H9 (cell line): ENCODE measurements around the gene CIAO1. TPM values are rescaled to one million over a fixed set of nuclear protein-coding genes. Genes with fewer than 3 reads are reported as not detected.

Source experiments
- DNase-seq: peaks from one replicate; pipeline ENCODE4 v3.0.0-alpha.2; 2017
- H2AFZ ChIP-seq: one replicate; pipeline ENCODE4 v1.6.1; 2013; ENCODE audit warnings: mild to moderate bottlenecking, low read length, control low read depth, moderate library complexity
- H2AK5ac ChIP-seq: 2 replicates; pipeline ENCODE4 v1.6.1; 2013; ENCODE audit warnings: low read length, control low read depth, mixed read lengths; ENCODE audit not compliant: insufficient read length
- H2BK120ac ChIP-seq: one replicate; pipeline ENCODE4 v1.6.1; 2013; ENCODE audit warnings: low read depth, mild to moderate bottlenecking, low read length, control low read depth, inconsistent platforms; ENCODE audit not compliant: poor library complexity, severe bottlenecking
- H2BK12ac ChIP-seq: 2 replicates; pipeline ENCODE4 v1.6.1; 2013; ENCODE audit warnings: low read length, control low read depth, mixed read lengths, low read depth; ENCODE audit not compliant: insufficient read length
- H2BK15ac ChIP-seq: 2 replicates; pipeline ENCODE4 v1.6.1; 2013; ENCODE audit warnings: low read depth, low read length, control low read depth
- H2BK20ac ChIP-seq: one replicate; pipeline ENCODE4 v1.6.1; 2013; ENCODE audit warnings: low read depth, mild to moderate bottlenecking, low read length, control low read depth, inconsistent platforms; ENCODE audit not compliant: poor library complexity, severe bottlenecking
- H2BK5ac ChIP-seq: 2 replicates; pipeline ENCODE4 v1.6.1; 2013; ENCODE audit warnings: low read length, control low read depth, mixed read lengths; ENCODE audit not compliant: insufficient read length
- H3K14ac ChIP-seq: 2 replicates; pipeline ENCODE4 v1.6.1; 2013; ENCODE audit warnings: low read length, control low read depth; ENCODE audit not compliant: insufficient read depth
- H3K18ac ChIP-seq: 2 replicates; pipeline ENCODE4 v1.6.1; 2013; ENCODE audit warnings: low read depth, mild to moderate bottlenecking, mixed read lengths, low read length, control low read depth; ENCODE audit not compliant: insufficient read length
- H3K23ac ChIP-seq: 2 replicates; pipeline ENCODE4 v1.6.1; 2013; ENCODE audit warnings: low read length, control low read depth, mixed read lengths, low read depth; ENCODE audit not compliant: insufficient read length
- H3K23me2 ChIP-seq: 2 replicates; pipeline ENCODE4 v1.6.1; 2013; ENCODE audit warnings: low read depth, mild to moderate bottlenecking, mixed read lengths, low read length, control low read depth; ENCODE audit not compliant: insufficient read length, poor library complexity, severe bottlenecking
- H3K27ac ChIP-seq: 2 replicates; pipeline ENCODE4 v1.5.1; 2013; ENCODE audit warnings: low read length, control low read depth, mixed read lengths, low read depth; ENCODE audit not compliant: insufficient read length
- H3K27me3 ChIP-seq: 2 replicates; pipeline ENCODE4 v1.6.1; 2013; ENCODE audit warnings: low read length, control low read depth, inconsistent platforms; ENCODE audit not compliant: insufficient read depth
- H3K4ac ChIP-seq: 2 replicates; pipeline ENCODE4 v1.6.1; 2013; ENCODE audit warnings: low read depth, mild to moderate bottlenecking, control low read depth, inconsistent platforms, low read length, moderate library complexity
- H3K4me1 ChIP-seq: 2 replicates; pipeline ENCODE4 v1.6.1; 2013; ENCODE audit warnings: low read length, control low read depth, inconsistent platforms; ENCODE audit not compliant: insufficient read depth
- H3K4me2 ChIP-seq: 2 replicates; pipeline ENCODE4 v1.6.1; 2013; ENCODE audit warnings: low read length, control low read depth, mixed read lengths; ENCODE audit not compliant: insufficient read length, insufficient read depth
- H3K56ac ChIP-seq: 2 replicates; pipeline ENCODE4 v1.6.1; 2013; ENCODE audit warnings: low read depth, mild to moderate bottlenecking, mixed read lengths, low read length, control low read depth; ENCODE audit not compliant: insufficient read length
- H3K79me1 ChIP-seq: 2 replicates; pipeline ENCODE4 v1.6.1; 2013; ENCODE audit warnings: low read depth, mild to moderate bottlenecking, moderate library complexity, low read length, control low read depth, inconsistent platforms; ENCODE audit not compliant: insufficient read depth, poor library complexity, severe bottlenecking
- H3K79me2 ChIP-seq: 2 replicates; pipeline ENCODE4 v1.6.1; 2013; ENCODE audit warnings: low read length, control low read depth, inconsistent platforms; ENCODE audit not compliant: insufficient read depth
- H3K9ac ChIP-seq: 2 replicates; pipeline ENCODE4 v1.6.1; 2013; ENCODE audit warnings: low read length, control low read depth, mixed read lengths; ENCODE audit not compliant: insufficient read length; ENCODE audit errors: extremely low read depth
- H3K9me3 ChIP-seq: one replicate; pipeline ENCODE4 v1.6.1; 2013; ENCODE audit warnings: low read depth, low read length, inconsistent platforms; ENCODE audit not compliant: control insufficient read depth
- H3T11ph ChIP-seq: one replicate; pipeline ENCODE4 v1.6.1; 2013; ENCODE audit warnings: mild to moderate bottlenecking, low read length, control low read depth, inconsistent platforms
- H4K20me1 ChIP-seq: one replicate; pipeline ENCODE4 v1.6.1; 2013; ENCODE audit not compliant: control insufficient read depth, insufficient read length, insufficient read depth
- H4K5ac ChIP-seq: 2 replicates; pipeline ENCODE4 v1.6.1; 2013; ENCODE audit warnings: low read depth, mild to moderate bottlenecking, mixed read lengths, low read length, control low read depth; ENCODE audit not compliant: insufficient read length
- H4K8ac ChIP-seq: replicated peaks from 2 replicates; pipeline ENCODE4 v1.6.1; 2013; ENCODE audit warnings: low read length, control low read depth, mixed read lengths, low read depth; ENCODE audit not compliant: insufficient read length
- H4K91ac ChIP-seq: 2 replicates; pipeline ENCODE4 v1.6.1; 2013; ENCODE audit warnings: low read depth, mild to moderate bottlenecking, moderate library complexity, mixed read lengths, low read length, control low read depth; ENCODE audit not compliant: insufficient read length
- H3K27ac Mint-ChIP-seq, 3 experiments: 2 replicates in 2 of 3; 3 replicates in 1 of 3; pipeline ENCODE4 v1.8.0; 2020 to 2021; ENCODE audit warnings: mixed read lengths in 3 of 3, mild to moderate bottlenecking in 1 of 3, moderate library complexity in 1 of 3
- H3K27me3 Mint-ChIP-seq: 2 replicates; pipeline ENCODE4 v1.8.0; 2021; ENCODE audit warnings: low read depth, mild to moderate bottlenecking, moderate library complexity, mixed read lengths
- H3K36me3 Mint-ChIP-seq, 3 experiments: 2 replicates in 2 of 3; 3 replicates in 1 of 3; pipeline ENCODE4 v1.8.0; 2020 to 2021; ENCODE audit warnings: low read depth in 3 of 3, mixed read lengths in 3 of 3; ENCODE audit not compliant: insufficient read depth in 1 of 3
- H3K4me1 Mint-ChIP-seq, 2 experiments: 2 replicates each; pipeline ENCODE4 v1.8.0; 2020; ENCODE audit warnings: mixed read lengths in 2 of 2
- H3K4me3 Mint-ChIP-seq, 2 experiments: 2 replicates in 1 of 2; 3 replicates in 1 of 2; pipeline ENCODE4 v1.8.0; 2020 to 2021; ENCODE audit warnings: mild to moderate bottlenecking in 2 of 2, mixed read lengths in 2 of 2, moderate library complexity in 1 of 2
- H3K9me3 Mint-ChIP-seq, 2 experiments: 2 replicates in 1 of 2; 3 replicates in 1 of 2; pipeline ENCODE4 v1.8.0; 2020; ENCODE audit warnings: mild to moderate bottlenecking in 2 of 2, mixed read lengths in 2 of 2, moderate library complexity in 1 of 2
- whole genome bisulfite sequencing: extraction: QIAGEN DNeasy Blood & Tissue Kit; methylation state at CpG from one replicate; pipeline ENCODE4 v1.1.7; 2013; ENCODE audit warnings: missing lambda C conversion rate, low lambda C conversion rate, mixed read lengths; ENCODE audit not compliant: insufficient read length; ENCODE audit errors: extremely low coverage; 5-methylcytosine and 5-hydroxymethylcytosine counted together
- total RNA-seq: library from RNA; stranded (reverse); gene quantifications from 2 replicates; pipeline ENCODE4 v1.2.1, GENCODE V29; 2021
- TF ChIP-seq, protein P1 (sequence below): fragments of 200-600 bp; sonication (generic); conservative IDR thresholded peaks from 3 replicates; pipeline ENCODE4 v1.8.0; 2021; ENCODE audit warnings: antibody characterized with exemption, mild to moderate bottlenecking

The CIAO1 gene
- total RNA-seq, 1 experiment from 2014 or later = 67.6 TPM

DNA sequence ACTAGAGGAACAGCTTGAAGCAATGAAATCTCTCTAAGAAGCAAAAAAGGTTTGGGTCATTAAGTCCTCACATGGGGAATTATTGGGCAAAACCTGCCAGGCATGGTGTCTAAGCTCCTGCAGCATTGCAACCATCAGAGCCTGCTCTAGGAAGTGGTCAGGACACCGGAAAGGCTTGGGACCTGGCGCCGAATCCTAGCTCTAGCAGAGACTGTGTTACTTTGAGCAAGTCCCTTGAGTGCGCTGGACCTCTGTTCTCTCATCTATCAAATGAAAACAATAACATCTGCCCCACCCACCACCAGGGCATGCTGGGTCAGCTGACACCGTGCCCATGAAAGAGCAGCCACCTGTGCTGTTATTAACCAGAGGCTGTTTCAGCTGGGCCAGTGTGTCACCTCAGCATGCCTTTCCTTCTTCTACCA lies 6.5 kb upstream of the CIAO1 start:
- no CpG with 5 or more reads among the region's 5 CpGs for WGBS
- no peaks in the 10 kb centered on the region; the same call in 1 of the 2 replicates for H3K79me2 ChIP-seq
- no peak overlapping the region for H2BK15ac ChIP-seq
- no peak overlapping the region for H4K91ac ChIP-seq
- peaks cover 2% of the 10 kb centered on the region for H3K79me1 ChIP-seq
- H3K27me3 ChIP-seq = no peaks in the 10 kb centered on the region
- no peaks in the 10 kb centered on the region for H3K4me1 ChIP-seq
- H3K9me3 Mint-ChIP-seq = no peaks in the 10 kb centered on the region
- H3K18ac ChIP-seq = no peak overlapping the region
- no peak overlapping the region for H3K14ac ChIP-seq
- H3K27ac ChIP-seq = no peak overlapping the region
- H3K4me2 ChIP-seq = no peak overlapping the region
- H3K27me3 Mint-ChIP-seq = no peaks in the 10 kb centered on the region
- peaks cover 0 to 30% (median 12%) of the 10 kb centered on the region in 3 experiments; a peak in 6 of 7 replicates for H3K36me3 Mint-ChIP-seq
- no peak overlapping the region for H2BK5ac ChIP-seq
- no peak overlapping the region; a peak in 1 of 5 replicates for H3K4me3 Mint-ChIP-seq
- no peaks in the 10 kb centered on the region for H3K23me2 ChIP-seq
- H3K9me3 ChIP-seq = no peaks in the 10 kb centered on the region
- H2AK5ac ChIP-seq = no peak overlapping the region
- TF ChIP-seq, protein P1, sequence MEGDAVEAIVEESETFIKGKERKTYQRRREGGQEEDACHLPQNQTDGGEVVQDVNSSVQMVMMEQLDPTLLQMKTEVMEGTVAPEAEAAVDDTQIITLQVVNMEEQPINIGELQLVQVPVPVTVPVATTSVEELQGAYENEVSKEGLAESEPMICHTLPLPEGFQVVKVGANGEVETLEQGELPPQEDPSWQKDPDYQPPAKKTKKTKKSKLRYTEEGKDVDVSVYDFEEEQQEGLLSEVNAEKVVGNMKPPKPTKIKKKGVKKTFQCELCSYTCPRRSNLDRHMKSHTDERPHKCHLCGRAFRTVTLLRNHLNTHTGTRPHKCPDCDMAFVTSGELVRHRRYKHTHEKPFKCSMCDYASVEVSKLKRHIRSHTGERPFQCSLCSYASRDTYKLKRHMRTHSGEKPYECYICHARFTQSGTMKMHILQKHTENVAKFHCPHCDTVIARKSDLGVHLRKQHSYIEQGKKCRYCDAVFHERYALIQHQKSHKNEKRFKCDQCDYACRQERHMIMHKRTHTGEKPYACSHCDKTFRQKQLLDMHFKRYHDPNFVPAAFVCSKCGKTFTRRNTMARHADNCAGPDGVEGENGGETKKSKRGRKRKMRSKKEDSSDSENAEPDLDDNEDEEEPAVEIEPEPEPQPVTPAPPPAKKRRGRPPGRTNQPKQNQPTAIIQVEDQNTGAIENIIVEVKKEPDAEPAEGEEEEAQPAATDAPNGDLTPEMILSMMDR = no peak
- no peak overlapping the region for H3K23ac ChIP-seq
- no peak overlapping the region for H4K8ac ChIP-seq
- H4K20me1 ChIP-seq = no peaks in the 10 kb centered on the region
- no peak for DNase-seq
- peak overlapping the region in 1 of 3 experiments; percentile 81; a peak in 2 of 7 replicates for H3K27ac Mint-ChIP-seq
- H3T11ph ChIP-seq = no peak overlapping the region
- H4K5ac ChIP-seq = no peak overlapping the region
- no peak overlapping the region for H2BK120ac ChIP-seq
- no peak overlapping the region for H2BK12ac ChIP-seq
- H3K4me1 Mint-ChIP-seq = peaks cover 14 to 21% of the 10 kb centered on the region in 2 experiments
- H2AFZ ChIP-seq = no peak overlapping the region
- H3K4ac ChIP-seq = no peak overlapping the region
- no peak overlapping the region for H2BK20ac ChIP-seq
- H3K56ac ChIP-seq = no peak overlapping the region
- no peak overlapping the region for H3K9ac ChIP-seq
